Dedifferentiated amniotic fluid mesenchymal stem cell (primary cell): ENCODE measurements around the gene NFIC.

Experiments
- DNase-seq: peaks from one replicate; pipeline ENCODE4 v3.0.0-alpha.2; 2016; ENCODE audit errors: extremely low spot score

Gene NFIC

DNA sequence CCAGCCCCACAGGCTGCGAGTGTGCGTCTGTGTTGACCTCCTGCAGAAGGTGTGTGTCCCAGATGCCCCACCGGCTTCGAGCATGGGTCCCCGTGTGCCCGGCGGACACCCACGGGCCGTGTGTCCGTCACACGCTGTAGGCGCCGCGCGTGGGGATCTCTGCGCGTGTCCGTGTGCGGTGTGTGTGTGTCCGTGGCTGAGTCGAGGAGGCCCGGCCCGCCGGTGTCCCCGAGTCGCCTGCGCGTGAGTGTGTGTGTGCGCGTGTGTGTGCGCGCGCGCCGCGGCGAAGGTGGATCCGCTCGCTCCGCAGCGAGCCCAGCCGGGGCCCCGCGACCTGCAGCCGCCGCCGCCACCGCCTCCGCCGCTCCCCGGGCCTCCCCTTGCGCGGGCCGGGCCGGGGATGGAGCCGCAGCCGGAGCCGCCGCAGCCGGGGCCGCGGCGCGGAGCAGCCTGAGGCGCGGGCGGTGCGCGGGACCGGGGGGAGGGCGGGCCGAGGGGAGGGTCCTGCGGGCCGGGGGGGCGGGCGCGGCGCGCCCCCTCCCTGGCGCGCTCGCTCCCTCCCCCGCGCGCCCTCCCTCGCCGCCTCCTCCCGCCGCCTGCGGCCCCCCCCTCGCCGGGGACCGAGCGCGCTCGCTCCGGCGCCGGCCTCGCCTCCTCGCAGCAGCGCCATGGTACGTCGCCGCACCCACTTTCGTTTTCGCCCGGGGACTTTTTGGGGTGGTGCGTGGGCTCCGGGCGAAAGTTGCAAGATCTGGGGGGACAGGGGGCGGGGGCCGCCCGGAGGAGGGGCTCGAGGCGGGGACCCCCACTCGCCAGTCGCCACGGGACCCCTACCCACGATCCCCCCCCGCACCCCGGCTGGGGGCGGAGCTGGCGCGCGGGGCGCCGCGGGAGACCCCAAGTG, 7.1 kb upstream of the NFIC start:
- DNase-seq: no peak

DNA sequence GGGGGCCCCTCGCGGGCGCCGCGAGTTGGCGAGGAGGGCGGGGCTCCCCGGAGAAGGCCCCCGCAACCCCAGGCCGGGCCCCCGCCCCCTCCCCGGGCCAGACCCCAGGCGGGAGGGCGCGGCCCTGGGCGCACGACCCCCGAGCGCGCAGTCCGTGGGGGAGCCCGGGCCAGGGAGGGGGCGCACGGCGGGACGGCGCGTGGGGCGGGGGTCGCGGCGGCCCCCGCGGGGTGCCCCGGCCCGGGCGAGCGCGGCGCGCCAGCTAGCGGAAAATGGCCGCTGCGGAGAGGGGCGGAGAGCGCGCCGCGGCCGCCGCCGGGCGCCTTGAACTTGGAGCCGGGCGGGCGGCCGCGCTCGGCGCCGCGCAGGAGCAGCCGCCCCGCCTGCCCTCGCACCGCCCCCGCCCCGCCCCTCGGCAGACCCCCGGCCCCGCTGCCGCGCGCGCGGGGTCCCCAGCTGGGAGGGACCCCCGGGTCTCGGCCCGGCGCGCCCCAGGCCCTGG, 6.4 kb upstream of the NFIC start:
- DNase-seq: no peak

DNA sequence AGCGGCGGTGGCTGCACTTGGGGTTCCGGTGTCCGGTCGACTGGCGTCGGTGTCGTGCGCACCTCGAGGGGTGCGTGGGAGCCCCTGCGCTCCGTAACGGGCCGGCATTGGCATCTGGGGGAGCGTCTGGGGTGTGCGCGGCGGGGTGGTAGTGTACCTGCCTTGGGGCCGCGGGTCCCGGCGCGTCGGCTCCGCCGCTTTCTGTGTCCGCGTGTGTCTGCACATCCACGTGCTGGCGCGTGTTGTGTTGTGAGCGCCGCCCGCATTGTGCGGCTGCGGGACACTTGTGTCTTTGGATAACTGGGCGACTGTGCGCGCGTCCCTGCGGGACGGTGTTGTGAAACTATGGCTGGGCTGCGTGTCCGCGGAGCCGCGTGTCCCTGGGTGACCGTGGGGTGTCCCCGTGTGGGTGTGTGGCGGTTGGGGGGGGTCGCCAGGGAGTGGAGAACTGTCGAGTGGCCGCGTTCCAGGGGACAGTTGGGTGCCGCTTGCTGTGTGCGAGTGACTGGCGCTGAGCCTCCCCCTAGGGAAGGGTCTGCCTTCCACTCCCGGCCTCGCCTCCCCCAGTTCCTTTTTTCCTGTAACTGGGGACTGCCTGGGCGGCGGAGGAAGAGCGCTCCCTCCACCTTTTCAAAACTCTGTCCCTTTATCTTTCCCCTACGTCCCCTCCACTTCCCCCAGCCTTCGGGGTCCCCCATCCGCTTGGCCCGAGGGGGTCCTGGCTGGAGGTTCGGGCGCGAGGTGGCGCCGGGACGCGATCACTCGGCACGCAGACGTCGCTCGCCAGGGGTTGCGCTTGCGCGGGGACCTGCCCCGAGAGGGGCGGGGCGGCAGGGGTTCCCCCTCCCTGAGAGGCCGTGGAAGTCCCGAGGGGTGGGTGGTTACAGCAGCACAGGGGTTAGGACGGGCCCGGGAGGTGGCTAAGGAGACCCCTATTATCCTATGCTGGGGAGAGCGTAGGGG, 5.7 kb upstream of the NFIC start:
- DNase-seq: no peak

DNA sequence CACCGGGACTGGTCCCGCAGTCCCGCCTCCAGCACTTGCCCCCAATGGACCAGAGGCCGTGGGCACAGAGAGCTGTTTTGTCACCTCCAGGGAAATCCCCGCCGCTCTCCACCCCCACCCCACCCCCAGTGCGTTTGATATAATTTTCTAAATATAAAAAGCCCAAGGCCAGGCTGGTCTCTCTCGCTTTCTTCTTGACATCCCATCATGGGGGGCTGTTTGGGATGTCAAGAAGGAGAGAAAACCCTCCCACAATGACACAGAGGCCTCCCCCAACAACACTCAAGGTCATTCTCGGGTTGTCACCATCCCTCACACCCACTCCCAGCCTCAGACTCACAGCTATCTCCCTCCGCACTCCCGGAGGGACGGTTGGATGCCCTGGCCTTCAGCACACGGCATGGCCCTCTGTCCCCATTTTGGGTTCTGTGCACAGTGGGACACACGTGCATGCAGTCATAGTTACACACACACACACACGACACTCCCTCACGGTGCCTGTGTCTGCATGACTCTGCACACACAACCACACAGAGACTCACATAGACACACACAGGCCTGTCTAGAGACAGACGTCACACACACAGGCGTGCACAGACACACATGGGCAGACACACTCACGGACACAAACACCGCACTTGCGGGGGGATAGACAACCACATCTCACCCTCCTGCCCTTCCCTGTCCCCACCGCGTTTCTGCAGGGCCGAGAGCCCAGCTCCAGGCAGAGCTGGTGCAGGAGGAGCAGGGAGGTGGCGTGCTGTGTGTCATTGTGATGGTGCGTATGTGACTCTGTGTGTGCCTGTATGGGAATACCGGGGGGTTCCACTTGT, 4.8 kb upstream of the NFIC start:
- DNase-seq: no peak

DNA sequence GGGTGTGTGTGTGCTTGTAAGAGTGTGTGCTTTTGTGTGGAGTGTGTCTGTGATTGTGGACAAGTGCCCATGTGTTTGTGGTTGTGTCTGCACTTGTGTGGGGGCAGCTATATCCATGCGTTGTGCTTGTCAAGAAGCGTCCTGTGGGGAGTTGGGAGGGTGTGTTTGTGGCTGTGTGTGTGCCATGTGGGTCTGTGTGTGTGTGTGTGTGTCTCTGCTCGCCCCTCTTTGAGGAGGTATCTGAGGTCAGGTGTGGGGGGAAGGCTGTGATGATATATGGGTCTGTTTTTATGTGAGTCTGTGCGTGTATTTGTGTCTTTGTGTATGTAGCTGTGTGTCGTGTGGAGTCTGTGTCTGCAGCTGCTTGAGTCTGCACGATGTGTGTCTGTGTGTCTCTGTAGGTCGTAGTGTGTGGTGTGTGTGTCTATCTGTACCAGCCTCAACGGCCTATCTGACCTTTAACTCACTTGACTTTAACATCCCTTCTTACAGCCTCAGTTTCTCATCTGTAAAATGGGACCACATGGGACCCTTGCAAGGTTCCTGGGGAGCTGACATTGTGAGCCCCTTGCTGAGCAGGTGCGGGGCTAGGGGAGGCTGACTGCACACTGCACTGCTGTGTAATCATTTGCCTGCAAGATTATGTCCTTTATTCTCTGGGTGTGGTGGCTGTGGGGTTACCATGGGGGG, 4.0 kb upstream of the NFIC start:
- no peak for DNase-seq

DNA sequence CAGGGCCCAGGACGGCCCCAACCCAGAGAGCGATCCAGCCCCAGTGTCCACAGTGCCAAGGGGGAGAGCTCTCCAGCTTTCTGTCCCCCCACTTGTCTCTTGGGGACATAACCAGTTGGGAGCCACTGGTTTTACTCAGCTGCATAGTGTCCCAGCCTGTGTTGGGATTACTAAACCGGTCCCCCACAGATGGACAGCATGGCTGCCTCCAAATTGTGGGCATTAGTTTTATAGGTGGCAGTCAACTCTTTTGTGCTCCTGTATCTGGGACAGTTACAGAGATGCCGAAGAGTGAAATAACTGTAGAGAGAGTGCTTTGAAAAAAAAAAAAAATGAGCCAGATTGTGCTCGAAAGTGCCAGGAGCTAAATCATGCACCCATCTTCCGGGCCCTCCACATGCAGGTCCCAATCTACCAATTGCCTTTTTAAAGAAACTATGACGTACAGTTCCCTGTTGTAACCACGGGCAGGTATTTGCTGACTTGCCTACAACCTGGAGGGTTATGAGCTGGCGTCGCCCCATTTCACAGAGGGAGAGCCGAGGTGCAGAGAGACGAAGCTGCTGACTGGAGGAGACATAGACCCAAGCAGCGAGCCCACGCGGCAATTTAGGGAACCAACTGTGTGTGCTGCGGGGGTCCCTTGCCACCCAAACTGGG, 2.4 kb upstream of the NFIC start:
- no peak for DNase-seq

DNA sequence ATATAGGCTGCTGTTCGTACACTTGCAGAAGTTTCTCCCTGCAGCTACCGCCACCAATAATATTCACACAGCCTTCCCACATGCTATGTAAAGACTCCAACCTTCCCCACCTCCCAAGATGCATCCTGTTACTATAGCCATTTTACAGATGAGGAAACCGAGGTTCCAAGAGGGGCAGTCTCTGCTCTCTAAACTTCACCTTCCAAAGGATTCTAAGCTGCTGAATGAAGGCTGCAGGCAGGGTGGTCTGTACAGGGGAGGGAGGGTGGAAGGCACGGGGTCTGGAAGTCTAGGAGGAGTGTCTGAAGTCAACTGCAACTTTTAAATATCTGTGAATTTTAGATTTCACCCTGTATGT, 1.9 kb upstream of the NFIC start:
- no peak for DNase-seq

DNA sequence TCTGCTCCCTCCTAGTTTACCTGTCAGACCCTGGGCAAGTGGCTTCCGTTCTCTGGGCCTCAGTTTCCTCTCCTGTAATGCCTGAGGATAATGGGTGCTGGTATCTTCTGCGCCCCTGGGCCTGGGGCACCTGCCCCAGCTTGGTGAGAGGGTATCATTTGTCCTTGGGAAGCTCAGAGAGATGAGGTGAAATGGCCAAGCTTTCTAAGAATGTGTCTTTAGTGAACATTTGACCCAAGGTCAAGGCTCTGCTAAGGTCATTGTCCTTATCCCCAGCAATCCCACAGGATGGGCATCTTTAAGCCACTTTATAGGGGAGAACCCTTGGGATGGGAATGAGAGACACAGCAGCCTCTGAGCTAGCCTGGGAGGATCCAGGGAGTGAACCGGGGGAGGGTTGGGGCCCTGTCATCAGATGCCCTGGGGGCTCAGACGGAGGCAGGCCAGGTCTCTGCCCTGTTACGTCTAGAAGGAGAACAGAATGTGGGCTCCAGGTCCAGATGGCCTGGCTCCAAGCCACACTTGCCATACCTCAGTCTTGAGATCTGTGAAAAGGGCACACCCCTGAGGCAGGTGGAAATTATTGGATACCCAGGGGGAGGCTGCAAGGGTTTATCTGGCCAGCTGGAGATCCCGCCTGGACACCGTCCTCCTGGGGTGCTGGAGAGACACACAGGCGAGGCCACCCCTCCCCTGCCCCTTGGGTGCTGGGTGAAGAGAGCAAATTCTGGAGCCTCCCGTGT, 1.1 kb upstream of the NFIC start:
- DNase-seq: no peak

DNA sequence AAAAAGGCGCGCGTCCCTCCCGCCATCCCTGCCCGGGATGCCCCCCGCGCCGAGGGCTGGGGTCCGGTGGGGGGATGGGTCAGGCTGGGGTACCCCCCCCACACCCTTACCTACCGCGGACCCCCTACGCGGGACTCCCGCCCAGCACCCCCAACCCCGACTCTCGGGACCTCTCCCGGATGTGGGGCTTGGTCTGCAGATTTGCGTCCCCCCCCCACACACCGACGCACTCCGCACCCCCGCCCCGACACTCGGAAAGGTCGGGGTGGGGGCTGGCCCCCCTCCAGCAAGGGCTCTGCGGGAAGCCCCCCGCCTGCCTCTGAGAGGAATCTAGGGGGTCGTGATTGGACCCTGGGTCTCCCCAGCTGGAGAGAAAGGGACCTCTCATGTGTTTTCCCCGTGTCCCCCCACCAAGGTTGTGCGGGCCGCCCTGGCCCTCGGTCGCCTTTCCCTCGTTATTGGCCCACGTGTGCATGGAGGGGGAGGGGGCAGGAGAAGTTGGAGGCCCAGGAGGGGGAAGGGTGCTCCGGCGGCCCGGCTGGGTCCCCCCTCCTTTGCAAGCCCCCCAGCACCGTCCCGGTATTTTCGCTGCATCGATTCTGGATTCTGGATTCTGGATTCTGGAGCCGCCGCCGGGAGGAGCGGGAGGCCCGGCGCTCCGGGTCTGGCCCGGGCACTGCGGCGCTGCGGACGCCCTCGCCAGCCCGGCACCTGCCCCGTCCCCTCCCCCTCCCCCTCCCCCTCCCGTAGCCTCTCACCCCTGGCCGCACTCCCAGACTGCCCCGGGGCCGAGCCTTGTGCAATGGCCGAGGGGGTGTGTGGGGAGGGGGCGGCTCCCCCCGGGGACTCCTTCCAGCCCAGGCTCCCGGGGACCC, 607 bp downstream of the NFIC start:
- no peak for DNase-seq

DNA sequence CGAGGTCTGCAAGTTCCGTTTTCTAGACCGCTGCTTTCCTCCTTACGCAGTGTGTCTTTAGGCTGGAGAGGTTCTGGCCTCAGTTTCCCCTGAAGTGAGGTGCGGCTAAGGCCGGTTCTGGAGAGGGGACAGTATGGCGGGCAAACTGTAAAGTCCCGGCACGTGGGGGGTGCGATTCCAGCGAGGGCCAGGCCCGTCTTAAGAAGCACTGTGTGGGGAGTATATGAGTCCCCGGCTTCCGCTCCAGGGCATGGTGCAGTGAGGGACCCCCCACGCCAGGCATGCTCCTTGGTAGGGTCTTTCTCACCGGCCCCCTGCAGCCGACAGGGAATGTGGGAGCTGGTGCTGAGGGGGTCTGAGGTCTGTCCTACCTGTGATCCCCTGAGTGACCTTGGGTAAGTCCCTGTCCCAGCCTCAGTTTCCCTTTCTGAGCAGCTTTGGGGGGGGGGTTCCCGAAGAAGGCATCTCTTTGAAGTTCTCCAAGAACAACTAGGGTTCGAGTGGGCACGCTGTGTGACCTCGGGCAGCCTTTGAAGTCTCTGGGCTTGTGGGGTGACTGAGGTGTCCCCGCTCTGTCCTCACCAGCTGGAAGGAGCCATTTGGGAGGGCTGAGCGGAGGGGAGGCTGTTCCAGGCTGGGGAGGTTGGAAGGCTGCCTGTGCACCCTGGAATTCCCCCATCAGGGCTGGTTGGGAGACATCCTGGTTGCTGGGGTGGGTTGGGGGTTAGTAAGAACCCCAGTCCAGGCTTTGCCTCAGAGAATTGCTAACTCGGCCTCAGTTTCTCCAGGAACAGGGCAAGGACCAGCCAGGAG, 1.5 kb downstream of the NFIC start:
- no peak for DNase-seq

DNA sequence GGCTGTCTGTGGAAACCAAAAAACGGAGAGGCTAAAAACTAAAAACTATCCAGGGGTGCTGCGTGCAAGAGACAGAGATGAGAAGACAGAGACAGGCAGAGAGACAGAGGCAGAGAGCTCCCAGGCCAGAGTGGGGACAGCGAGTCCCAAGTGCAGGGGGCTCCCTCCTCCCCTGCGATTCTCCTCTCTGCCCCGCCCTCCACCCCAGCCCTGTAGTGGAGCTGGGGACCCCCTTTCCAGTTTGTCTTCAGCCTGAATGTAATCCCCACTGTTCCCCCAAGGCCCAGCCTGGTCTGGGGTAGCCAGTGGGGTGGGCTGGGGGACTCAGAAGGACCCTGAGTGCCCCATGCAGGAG, 2.0 kb downstream of the NFIC start:
- DNase-seq: no peak

DNA sequence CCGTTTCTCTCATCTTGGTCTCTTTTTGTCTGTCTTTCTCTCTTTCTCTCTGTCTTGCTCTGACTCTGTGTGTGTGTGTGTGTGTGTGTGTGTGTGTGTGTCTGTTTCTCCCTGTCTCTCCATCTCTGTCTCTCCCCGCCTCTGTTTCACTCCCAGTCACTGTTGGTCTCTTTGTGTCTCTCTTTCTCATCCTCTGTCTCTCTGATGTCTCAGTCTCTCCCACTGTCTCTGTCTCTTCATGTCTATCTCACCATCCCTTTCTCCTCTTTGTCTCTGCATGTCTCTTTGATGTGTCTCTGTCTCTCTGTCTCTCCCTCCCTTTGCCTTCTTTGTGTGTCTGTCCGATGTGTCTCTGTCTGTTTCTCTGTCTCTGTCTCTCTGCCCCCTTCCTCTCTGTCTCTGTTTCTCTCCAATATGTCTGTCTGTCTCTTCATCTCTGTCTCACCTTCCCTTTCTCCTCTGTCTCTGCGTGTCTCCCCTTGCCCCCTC, 2.5 kb downstream of the NFIC start:
- no peak for DNase-seq

DNA sequence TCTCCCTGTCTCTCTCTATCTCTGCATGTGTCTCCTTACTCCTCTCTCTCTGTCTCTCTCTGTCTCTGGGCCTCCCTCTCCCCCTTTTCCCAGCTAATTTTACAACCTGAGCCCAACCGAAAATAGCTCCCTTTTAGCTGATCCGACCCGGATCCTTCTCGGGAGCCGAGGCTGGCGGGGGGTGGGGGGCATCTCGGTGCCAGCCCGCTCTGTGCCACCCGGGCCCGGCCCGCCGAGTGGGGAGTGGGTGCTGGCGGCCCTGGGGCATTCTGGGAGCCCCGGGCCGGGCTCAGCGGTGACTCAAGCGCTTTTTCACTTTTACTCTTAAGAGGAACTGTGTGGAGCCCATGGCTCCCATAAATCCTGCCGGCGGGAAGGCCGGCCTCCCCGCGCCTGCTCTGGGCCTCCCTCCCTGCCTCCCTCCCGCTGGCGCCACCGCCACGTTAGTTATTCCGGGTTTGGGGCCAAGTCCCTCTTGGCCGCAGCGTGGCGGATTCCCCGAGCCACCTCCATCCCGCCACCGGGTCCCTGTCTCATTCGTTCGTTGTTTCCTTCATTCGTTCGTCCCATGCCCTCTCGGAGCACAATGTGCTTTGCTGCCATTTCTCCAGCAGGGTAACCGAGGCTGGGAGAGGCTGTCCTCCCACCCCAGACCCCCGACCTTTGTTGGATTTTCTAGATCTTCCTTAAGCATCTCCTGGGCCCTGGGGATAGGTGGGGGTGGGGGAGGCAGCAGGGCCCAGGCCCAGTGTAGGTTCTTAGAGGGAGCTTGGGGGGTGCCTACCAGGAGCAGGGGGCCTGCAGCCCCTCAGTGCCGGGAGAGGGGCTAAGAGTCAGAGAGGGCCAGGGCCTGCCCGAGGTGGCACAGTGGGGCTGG, 3.2 kb downstream of the NFIC start:
- DNase-seq: no peak

DNA sequence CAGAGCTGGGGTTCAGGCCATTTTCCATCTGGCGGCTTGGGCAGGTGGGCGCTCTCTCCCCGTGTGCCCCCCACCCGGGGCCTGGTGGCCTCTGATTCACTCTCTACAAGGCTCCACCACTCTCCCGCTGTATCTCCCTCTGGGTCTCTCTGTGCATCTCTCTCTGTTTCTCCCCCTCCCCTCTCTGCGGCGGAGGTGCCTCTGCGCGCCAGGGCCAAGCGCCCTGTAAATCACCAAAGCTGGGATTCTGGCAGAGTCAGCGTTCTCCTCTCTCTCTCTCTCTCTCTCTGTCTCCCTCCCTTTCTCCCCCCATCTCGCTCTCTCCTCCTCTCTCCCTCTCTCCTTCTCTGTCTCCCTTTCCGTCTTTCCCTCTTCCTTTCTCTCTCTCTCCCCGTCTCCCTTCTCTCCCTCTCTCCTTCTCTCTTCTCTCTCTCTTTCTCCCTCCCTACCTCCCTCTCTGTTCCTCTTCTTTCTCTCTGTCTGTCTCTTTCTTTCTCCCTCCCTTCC, 3.9 kb downstream of the NFIC start:
- no peak for DNase-seq

DNA sequence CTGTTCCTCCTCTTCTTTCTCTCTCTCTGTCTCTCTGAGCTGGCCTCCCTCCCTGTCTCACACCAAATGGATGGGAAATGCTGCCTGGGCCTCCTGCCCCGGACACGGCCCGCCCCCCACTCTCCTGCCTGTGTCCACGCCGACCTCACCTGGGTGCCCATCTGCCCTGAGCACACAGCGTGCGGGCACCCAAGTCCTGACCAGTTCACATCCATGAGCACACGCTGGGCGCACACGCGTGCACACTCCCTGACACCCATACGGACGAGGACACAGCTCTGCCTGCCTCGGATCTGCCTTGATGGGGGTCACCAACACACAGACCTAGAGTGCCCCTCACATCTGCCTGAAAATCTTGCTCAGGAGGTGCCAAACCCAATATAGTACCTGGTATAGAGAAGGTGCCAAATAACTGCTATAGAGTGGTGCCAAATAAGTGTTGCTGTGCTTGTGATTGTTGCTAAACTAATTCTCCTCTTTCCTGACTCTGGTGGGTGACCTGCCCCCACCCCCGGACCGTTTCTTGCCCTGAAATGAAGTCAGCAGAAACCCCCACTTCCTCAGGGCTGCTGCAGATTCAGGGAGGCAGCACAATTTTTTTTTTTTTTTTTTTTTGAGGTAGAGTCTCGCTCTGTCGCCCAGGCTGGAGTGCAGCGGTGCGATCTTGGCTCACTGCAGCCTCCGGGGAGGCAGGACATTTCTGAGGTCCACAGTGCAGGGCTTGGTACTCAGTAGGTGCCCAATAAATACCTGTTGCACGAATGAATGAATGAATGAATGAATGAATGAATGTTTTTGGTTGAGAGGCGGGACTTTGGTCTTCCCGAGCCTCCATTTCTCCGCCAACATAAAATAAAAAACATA, 4.6 kb downstream of the NFIC start:
- no peak for DNase-seq

DNA sequence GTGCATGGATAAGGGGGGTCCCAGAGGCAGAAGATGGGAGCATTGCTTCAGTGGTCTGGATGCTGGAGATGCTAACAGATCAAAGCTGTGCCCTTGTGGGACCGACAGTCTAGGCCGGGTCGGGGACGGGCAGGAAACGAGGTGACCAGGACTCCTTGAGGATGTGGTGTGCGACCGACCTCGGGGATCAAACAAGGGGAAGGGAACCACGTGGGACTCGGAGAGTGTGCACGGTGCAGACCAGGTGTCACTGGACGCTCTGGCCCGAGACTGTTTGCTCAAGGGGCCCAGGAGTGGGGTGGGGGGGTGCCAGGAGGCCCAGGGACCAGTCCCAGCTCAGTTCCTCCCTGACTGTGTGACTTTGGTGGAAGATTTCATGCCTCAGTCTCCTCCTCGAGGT, 6.0 kb downstream of the NFIC start:
- DNase-seq: no peak
